Measurements from ENCODE around the gene STAMBPL1.

STAMBPL1 gene

DNA sequence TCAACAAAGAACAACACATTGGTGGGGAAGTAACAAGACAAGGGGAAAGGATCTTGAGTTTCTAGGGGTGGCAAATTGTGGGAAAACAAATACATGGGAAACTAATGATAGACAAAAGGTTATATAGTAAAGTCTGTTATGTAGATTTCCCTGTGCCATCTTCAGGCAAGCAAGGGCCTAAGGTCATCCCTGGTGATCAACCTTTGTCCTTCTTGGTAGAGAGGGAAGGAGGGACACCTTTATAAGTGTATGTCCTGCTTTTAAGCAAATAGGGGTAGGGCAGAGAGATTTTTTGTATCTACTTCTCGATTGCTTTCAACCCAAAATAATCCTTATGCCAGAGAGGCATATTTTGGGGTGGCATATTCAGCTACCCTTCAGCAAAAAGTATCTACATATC is 84.3 kb downstream of the STAMBPL1 start:
- TF ChIP-seq, protein P1, sequence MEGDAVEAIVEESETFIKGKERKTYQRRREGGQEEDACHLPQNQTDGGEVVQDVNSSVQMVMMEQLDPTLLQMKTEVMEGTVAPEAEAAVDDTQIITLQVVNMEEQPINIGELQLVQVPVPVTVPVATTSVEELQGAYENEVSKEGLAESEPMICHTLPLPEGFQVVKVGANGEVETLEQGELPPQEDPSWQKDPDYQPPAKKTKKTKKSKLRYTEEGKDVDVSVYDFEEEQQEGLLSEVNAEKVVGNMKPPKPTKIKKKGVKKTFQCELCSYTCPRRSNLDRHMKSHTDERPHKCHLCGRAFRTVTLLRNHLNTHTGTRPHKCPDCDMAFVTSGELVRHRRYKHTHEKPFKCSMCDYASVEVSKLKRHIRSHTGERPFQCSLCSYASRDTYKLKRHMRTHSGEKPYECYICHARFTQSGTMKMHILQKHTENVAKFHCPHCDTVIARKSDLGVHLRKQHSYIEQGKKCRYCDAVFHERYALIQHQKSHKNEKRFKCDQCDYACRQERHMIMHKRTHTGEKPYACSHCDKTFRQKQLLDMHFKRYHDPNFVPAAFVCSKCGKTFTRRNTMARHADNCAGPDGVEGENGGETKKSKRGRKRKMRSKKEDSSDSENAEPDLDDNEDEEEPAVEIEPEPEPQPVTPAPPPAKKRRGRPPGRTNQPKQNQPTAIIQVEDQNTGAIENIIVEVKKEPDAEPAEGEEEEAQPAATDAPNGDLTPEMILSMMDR (IDR thresholded peaks at IDR 0.05): no peak
- peak overlapping the region; percentile 82 to 85 for H3K27ac ChIP-seq
- H3K4me3 ChIP-seq: peak overlapping the region; percentile 24
- no peak for DNase-seq (ENCODE audit: low spot score)

DNA sequence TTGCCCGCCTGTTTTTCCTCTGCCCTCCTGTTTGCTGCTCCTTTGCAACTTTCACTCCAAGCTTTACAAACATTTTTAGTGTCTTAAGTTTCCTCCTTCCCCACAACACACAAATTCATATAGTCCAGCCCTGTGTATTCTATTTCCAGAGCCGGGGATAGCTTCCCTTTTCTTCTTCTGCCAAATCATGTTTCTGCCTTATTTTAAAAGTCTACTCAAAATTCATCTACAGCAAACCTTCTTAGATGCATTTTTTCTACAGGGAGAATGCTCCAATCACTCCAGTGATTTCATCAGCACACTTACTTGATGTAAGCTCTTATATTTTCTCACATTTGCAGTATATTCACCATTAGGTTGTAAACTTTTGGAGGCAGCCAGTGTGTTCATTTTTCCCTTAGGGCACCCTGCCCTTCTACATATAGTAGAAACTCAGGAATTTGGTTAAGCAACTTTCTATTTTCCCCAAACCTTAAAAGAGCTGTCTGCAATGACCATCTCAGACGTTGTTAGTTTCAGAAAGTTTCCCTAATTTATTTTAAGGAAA is 84.9 kb downstream of the STAMBPL1 start:
- H3K27ac ChIP-seq: peak overlapping the region; percentile 82 to 85
- no peak for DNase-seq (ENCODE audit: low spot score)
- H3K4me3 ChIP-seq: peak overlapping the region; percentile 24
- TF ChIP-seq, protein P1 (IDR thresholded peaks at IDR 0.05): no peak

DNA sequence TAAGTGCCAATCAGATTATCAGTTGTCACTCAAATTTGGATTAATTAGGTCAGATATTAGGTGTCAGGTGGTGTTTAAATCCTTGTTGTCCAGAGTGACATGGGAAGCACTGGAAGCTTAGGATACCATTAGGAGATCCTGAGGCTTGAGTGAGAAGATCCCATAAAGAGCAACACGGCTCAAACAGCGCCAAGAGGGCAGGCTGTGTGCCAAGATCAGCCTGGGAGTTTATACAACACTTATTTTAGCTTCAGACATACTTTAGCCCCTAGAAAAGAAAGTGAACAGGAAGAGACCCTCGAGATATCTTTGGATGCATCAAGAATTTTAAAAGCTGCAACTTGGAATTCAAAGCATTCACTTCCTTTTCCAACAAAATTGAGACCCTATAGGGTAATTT is 86.8 kb downstream of the STAMBPL1 start:
- Histone ChIP-seq H3K27ac (peak overlapping the region; percentile 82 to 85), H3K4me3 (no peak overlapping the region)
- TF ChIP-seq, protein P1 (IDR thresholded peaks at IDR 0.05): no peak
- no peak for DNase-seq (ENCODE audit: low spot score)

DNA sequence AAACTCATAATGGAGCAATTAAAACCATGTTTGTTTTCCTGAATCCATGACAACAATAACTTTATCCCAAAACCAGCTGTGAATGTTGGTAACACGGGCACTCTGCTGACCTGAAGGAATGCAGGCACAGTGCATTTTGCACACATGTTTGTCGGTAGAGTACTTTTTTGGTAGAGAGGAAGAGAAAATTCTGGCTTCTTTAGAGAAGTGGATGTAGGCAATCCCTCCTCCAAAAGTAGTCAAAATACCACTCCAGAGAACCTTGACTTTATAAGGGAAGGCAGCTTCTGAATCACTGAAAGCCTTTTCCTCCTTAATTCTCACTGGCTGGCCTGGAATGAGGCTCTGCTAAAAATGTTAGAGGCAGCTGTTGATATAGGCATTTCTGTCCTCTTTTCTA is 88.3 kb downstream of the STAMBPL1 start:
- DNase-seq (ENCODE audit: low spot score): no peak
- H3K27ac ChIP-seq: peak overlapping the region; percentile 82 to 85
- H3K4me3 ChIP-seq: no peak overlapping the region

DNA sequence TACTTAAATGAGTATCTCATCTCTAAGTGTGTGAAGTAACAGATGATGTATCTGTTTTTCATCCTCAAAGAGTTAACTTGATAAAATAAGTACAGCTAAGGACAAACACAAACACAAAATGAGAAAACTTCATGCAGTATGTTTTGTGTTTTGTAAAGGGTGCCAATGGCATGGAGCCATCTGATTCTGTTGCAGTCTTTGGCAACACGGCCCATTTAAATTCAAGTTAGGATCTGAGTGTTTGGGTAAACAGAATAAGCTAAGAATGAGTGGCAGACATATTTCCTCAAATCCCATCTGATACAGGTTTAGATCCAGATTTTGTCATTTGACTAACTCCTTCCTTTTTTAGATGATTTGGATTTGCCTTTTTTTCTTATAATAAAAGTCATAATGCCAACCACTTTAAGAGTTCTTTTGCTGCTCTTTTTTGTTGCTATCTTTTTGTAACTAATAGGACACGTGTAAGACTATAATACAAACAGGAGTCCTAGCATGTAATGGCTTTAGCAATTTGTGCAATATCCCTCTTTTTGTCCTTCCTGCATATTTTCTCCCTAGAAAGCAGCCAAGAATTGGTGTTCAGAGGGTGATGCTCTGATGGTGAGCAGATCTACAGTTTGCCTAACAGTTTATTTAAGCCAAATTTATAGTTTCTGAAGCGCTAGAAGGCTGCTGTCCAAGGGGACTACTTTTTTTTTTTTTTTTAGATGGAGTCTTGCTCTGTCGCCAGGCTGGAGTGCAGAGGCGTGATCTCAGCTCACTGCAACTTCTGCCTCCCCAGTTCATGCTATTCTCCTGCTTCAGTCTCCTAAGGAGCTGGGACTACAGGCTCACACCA is 91.4 kb downstream of the STAMBPL1 start:
- H3K27ac ChIP-seq: peak overlapping the region; percentile 82 to 85
- no peak for DNase-seq (ENCODE audit: low spot score)
- H3K4me3 ChIP-seq: peak overlapping the region; percentile 41
- TF ChIP-seq, protein P1 (IDR thresholded peaks at IDR 0.05): no peak

More for the DNA sequence above, 88.3 kb downstream of the STAMBPL1 start:
- TF ChIP-seq, protein P1 (IDR thresholded peaks at IDR 0.05): no peak

Measured in coronary artery (tissue), 2 donors.